H54 (cell line): ENCODE results near the gene HMOX2.
A peak's percentile ranks its signal among the peaks of the same experiment; 100 is the strongest.

Source experiments
- DNase-seq: peaks from one replicate; pipeline ENCODE4 v3.0.0; 2011; ENCODE audit warnings: low spot score, mixed read lengths; ENCODE audit not compliant: insufficient read length
- FAIRE-seq: peaks from 3 replicates; lab custom pipeline; 2011; peaks lifted over from hg19 to GRCh38; lab: Jason Lieb, UNC
- POLR2A ChIP-seq: IDR thresholded peaks from 2 replicates; pipeline ENCODE4 v1.6.1; 2011; ENCODE audit warnings: low read depth, mild to moderate bottlenecking, low read length

HMOX2 gene

DNA sequence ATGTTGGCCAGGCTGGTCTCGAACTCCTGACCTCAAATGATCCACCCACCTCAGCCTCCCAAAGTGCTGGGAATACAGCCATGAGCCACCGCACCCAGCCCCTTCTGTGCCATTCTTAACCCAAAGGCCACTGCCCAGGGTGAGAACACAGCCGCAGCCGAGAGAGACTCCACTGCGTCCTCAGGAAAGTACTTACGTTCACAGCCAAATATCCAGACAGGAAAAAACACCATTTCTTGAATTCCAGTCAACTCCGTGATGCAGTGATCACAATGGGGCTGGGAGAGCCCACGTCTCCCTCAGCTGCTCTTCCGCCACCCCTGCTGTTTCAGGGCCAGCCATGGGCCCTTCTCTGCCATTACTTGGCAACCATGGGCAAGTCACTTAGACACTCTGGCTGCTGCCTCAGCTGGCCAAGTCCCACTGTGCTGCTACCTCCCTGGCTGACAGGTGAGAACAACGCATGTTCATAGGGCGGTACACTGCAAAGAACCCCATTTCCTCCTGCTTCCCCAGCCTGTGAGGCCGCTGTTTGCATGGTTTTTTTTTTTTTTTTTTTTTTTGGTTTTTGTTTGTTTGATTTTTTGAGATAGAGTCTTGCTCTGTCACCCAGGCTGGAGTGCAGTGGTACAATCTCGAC, 58.1 kb downstream of the HMOX2 start:
- DNase-seq (no peak), FAIRE-seq (no peak)
- no peak for TF ChIP-seq POLR2A

DNA sequence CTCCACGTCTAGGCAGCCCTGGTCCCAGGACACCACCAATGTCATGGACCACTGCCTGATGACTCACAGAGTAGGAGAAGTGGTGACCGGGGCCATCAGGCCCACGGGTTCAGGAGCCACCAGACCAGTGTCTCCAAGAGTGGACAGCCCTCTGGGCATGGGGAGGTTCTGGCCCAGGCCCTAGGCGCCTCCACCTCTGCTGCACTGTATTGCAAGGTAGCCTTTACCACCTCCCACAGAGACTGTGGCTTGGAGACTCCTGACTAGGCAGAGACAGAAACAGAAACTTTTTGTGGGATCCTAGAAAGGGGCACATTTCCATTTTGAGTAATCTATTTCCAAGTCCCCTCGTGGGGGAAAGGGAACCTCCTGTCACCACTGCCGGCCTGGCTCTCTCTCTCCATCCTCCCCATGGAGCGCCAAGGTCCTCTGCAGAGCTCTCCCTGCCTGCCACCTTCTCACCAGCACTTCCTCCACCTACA, 59.5 kb downstream of the HMOX2 start:
- FAIRE-seq (no peak), DNase-seq (no peak)
- no peak for TF ChIP-seq POLR2A

DNA sequence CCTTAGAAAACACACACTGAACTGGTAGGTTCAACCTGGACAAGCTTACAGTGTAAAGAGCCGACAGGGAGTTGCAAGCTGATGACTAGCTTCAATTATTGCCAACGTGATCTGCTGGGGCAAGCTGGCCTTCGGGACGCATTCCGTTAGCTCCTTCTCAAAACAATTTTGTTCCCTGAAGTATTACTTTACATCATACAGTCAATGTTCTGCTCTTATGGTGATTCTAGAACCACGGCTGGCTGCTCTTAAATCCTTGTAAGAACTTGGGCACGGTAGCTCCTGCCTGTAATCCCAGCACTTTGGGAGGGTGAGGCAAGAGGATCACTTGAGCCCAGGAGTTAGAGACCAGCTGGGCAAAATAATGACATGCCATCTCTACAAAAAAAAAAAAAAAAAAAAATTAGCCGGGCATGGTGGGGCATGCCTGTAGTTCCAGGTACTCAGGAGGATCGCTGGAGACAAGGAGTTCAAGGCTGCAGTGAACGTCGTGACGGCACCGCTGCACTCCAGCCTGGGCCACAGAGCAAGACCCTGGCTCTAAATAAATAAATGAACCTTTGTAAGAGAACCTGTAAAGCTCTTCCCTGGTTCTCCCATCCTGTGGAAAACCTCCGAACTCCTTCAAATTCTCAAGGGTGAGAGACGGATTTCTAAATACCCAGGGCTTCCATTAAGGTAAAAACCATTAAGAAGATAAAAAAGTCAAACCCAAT, 60.4 kb downstream of the HMOX2 start:
- FAIRE-seq (no peak), DNase-seq (no peak)
- TF ChIP-seq POLR2A, result no peak

DNA sequence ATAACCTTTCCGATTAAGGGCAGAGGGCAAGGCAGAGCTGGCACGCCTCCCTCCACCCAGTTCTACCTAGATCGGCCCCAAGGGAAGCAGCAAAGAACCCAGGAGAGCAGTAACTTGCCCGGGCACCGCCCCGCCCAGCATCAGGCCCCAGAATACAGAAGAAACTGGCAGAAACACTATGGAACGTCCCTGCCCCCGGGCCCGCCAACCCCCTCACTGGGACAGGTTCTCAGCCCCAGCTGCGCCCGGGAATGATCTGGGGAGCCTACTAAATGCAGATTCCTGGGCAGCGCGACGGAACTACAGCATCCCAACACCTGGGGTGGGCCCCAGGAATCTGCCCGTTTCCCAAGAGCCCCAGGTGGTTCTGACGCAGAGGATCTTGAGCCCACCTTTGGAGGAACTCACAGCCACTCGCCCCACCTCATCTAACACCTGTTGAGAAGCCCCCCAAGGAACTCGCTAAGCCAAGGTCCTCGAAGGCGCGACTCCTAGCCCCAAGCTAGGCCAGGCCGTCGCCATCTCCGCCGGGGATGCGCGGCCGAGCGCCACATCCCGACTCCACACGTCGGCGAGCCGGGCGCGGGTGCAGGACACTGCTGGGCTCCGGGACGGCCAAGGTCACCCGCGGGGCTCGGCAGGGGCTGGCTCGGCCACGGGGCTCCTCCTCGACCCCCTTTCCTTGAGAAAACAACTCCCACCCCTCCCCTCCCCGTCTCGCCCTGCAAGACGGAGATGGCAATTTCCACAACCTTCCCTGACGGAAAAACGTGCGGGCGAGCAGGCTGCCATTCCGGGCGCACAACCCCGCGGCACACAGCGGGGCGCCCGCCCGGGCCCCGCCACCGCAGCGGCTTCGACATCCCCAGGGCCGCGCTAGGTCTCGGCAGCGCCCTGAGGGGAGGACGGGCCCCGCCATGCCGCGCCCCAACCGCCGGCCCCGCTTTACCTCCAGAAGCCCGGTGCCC, 61.5 kb downstream of the HMOX2 start:
- FAIRE-seq, result no peak
- no peak for TF ChIP-seq POLR2A
- no peak for DNase-seq

DNA sequence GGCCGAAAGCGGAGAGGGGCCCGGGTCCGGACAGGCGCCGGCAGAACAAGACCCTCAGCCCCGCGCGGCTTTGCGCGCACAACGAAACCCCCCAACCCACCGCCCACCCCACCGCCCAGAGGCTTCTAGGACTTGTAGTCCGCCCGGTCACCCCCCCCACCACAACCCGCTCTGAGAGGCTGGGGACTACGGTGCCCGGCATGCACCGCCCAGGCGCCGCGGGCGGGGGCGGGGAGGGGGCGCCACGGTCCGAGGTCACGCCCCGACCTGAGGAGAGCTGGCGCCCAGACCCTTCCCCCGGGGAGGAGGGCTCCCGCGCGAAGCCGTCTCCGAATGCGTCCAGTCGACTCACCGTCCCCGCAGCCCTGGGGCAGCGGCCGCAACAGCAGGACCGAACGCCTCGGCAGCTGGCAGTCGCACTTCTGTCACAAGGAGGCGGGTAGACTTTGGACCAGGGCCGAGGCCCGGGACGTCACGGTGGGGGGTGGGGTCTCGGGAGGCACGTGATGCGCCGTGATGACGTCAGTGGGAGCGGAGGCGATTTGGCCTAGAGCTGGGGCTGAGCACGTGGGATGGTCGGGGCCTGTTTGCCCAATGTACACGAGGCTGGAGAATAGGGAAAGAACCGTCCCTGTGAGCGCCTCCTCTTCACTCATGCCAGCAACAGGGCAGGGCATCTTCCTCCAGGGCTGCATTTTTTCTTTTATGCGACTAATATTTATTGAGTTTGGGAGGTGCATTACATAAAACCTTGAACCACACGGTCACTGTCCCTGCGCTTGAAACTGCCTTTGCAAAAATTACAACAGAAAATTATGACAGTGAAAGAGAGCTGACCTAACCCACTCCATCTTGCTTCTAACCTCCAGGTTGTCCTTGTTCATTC, 62.4 kb downstream of the HMOX2 start, which contains the start of gene CDIP1:
TSS of gene CDIP1 (minus strand) at position 424 of the 886 bp plus-strand sequence. CDS start 24,643 bp downstream, outside the sequence.
- peak; percentile 63 for DNase-seq
- no peak for FAIRE-seq
- TF ChIP-seq POLR2A, result peak; percentile 82

DNA sequence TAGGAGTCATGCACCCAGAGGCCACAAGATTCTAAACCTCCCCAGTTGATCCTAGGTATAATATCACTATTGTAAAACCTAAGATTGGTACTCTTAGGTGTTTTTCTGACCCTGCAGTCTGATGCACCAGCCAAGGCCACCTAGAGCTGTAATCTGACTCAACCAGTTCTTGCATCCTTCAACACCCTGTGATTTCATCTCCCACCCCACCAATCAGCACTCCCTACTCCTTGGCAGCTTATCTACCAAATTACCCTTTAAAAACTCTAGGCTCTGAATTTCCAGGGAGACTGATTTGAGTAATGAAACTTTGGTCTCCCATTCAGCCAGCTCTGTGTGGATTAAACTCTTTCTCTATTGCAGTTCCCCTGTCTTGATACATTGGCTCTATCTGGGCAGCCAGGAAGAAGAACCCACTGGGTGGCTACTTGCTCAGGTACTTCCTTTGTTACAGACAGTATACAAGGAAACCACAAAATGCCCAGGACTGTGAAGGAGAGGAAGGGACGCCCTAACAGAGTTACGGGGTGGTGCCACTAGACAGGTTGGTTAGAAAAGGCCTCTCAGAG, 63.6 kb downstream of the HMOX2 start:
- TF ChIP-seq POLR2A, result no peak
- no peak for DNase-seq
- FAIRE-seq, result no peak

DNA sequence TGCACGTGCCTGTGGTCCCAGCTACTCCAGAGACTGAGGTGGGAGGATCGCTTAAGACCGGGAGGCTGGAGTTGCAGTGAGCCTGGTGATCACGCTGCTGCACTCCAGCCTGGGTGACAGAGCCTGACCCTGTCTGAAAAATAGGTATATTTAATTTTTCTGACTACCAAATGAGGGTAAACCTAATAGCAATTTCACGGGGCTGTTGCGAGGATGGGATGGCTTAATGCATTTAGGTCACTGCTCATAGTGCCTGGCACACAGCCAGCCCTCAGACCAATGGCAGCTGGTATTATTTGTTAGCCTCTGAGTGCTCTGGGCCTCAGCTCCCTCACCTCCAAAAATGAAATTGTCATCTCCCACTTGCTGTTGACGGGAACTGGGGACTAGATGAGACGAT, 68.3 kb downstream of the HMOX2 start:
- no peak for FAIRE-seq
- no peak for TF ChIP-seq POLR2A
- DNase-seq, result no peak

DNA sequence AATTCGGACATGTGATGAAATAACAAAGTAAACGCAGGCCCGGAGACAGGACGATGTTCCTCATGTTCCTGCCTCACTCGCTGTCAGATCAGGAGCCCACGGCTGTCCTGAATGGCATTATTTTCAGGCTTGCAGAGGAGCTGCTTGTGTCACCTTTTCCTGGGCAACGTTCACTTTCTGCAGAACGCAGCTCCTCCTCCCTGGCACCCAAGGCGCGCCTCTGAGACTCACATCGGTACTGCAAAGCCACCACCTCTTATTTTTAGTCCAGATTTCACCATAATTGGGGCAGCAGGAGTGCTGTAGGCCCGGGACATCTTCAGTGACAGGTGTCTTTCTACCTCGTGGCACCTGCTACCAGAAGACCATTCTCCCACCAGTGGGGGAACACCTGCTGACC, 71.9 kb downstream of the HMOX2 start:
- DNase-seq (no peak), FAIRE-seq (no peak)
- TF ChIP-seq POLR2A, result no peak

DNA sequence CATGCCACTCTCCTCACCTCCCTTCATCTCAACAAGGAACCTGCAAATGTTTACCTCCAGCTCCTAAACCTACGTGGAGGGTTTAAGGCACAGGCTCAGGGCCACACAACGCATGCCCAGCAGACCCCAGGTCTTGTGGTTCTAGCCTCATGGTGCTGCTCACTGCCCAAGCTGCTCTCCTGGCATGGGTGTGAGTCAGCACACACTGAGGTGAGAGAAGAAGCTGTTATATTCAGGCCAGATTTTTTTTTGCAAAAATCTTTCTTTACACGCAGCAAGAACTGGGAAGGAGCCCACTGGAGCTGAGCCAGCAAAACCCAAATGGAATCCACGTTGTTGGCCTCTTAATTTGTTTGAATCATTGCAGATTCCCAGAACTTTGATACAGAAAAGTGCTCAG, 74.4 kb downstream of the HMOX2 start:
- DNase-seq, result no peak
- no peak for TF ChIP-seq POLR2A
- FAIRE-seq, result no peak

DNA sequence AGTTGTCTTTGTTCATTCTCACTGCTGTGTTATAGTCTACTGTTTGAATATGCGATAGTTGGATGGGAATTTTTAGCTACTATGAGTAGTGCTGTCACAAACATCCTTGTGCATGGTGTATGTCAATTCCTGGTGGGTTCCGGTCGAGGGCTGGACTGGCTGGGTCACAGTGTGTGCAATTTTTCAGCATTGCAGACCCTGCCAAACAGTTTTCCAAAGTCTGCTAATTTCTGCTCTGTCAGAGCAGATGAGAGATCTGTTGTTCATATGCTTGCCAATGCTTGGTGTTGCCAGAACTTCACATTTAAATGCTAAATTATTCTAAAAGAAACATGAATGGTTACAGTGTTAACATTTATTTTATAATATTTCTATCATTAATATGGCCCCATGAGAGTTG, 76.3 kb downstream of the HMOX2 start:
- DNase-seq (no peak), FAIRE-seq (no peak)
- no peak for TF ChIP-seq POLR2A

DNA sequence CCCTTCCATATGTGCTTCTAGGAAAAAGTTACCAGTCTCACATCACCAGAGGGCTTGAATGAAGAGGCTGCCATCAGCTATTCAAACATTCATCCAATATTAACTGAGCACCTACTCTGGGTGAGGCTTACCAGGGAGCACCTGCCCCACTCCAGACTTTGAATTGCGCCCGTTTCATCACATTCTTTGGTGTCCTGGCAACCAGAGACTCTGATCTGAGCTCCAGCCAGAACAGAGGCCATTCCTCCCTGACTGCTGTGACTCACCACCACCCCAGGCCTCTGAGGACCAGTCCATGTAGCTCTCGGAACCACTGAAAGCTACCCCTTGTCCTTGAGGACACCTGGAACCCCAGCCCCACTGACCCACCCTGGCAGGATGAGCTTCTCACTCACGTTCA, 79.9 kb downstream of the HMOX2 start, which contains the start of gene C16orf96:
TSS of gene C16orf96 (plus strand) at position 229 of the 400 bp plus-strand sequence. CDS start at position 379, 150 bp downstream.
- no peak for FAIRE-seq
- no peak for TF ChIP-seq POLR2A
- peak; percentile 38 for DNase-seq

DNA sequence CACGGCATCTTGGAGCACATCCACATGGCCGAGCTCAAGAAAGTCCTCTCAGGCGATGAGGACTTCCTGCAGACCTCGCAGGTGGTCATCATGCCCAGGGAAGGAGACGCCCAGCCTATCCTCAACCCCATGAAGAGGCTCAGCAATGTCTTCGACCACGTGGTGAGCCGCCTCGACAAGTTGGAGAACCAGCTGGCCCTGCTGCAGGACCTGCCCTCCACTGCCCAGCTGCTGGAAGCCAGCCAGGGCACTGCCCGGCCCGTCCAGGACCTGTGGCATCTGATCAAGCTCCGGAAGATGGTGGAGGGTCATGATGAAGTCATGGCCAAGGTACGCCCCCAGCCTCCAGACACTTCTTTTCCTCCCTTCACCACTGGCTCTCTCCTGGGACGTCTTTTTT, 80.4 kb downstream of the HMOX2 start:
- FAIRE-seq (no peak), DNase-seq (no peak)
- TF ChIP-seq POLR2A, result no peak
